ENCODE measurements around the gene FAM111A.
A peak's percentile ranks its signal among the peaks of the same experiment; 100 is the strongest.

Gene FAM111A

GRCh38 chr11:59200423-59200746 is 57.7 kb downstream of the FAM111A start:
- DNase-seq (ENCODE audit: low spot score): no peak

GRCh38 chr11:59201353-59201752 is 58.7 kb downstream of the FAM111A start:
- peak; percentile 34 for DNase-seq (ENCODE audit: low spot score)
